Liver (tissue), 9 donors: ENCODE data around the gene ACTN3. TPM values are rescaled to one million over a fixed set of nuclear protein-coding genes. Genes with fewer than 3 reads are reported as not detected.
A peak's percentile ranks its signal among the peaks of the same experiment; 100 is the strongest.

Experiments used
- DNase-seq: peaks from one replicate; pipeline ENCODE4 v3.0.0-alpha.2; 2017; ENCODE audit warnings: low spot score
- H3K27ac ChIP-seq, 2 donors: one replicate each; pipeline ENCODE4 v1.7.0; 2013; ENCODE audit warnings: inconsistent platforms in 2 of 2, low read length in 2 of 2, control low read depth in 1 of 2, low read depth in 1 of 2, mild to moderate bottlenecking in 1 of 2
- H3K27me3 ChIP-seq, 4 donors: one replicate each; pipeline versions ENCODE4 v1.6.1 to v1.7.0; 2013; ENCODE audit warnings: low read length in 3 of 4, inconsistent platforms in 1 of 4, mild to moderate bottlenecking in 1 of 4, moderate library complexity in 1 of 4; ENCODE audit not compliant: control insufficient read depth in 4 of 4, insufficient read depth in 4 of 4
- H3K36me3 ChIP-seq, 4 donors: one replicate each; pipeline versions ENCODE4 v1.6.1 to v1.7.0; 2013; ENCODE audit warnings: low read length in 3 of 4, mild to moderate bottlenecking in 3 of 4, low read depth in 1 of 4, moderate library complexity in 1 of 4; ENCODE audit not compliant: control insufficient read depth in 4 of 4, insufficient read depth in 3 of 4
- H3K4me1 ChIP-seq, 4 donors: one replicate each; pipeline versions ENCODE4 v1.6.1 to v1.7.0; 2013; ENCODE audit warnings: low read length in 3 of 4, mild to moderate bottlenecking in 3 of 4, moderate library complexity in 1 of 4; ENCODE audit not compliant: control insufficient read depth in 4 of 4, insufficient read depth in 4 of 4
- H3K4me3 ChIP-seq, 3 donors: one replicate each; pipeline versions ENCODE4 v1.6.1 to v1.7.0; 2013; ENCODE audit warnings: low read length in 3 of 3, control low read depth in 1 of 3, low read depth in 1 of 3, mild to moderate bottlenecking in 1 of 3
- H3K9ac ChIP-seq, 2 donors: one replicate each; pipeline ENCODE4 v1.7.0; 2013; ENCODE audit warnings: low read length in 2 of 2, mild to moderate bottlenecking in 2 of 2, moderate library complexity in 2 of 2, control low read depth in 1 of 2, low read depth in 1 of 2
- H3K9me3 ChIP-seq, 4 donors: one replicate each; pipeline versions ENCODE4 v1.6.1 to v1.7.0; 2013; ENCODE audit warnings: low read length in 3 of 4; ENCODE audit not compliant: control insufficient read depth in 4 of 4
- ATF3 ChIP-seq: IDR thresholded peaks from 2 replicates; pipeline ENCODE4 v1.6.1; 2016; ENCODE audit warnings: antibody characterized with exemption
- CTCF ChIP-seq: fragments of 150-350 bp; IDR thresholded peaks from 2 replicates; pipeline ENCODE4 v1.5.1; 2017; ENCODE audit warnings: improper control_type of control experiment, low read depth, low read length; ENCODE audit not compliant: missing input control
- EGR1 ChIP-seq, 2 donors: IDR thresholded peaks; 2 replicates each; pipeline ENCODE4 v1.6.1; 2016 to 2018; ENCODE audit warnings: antibody characterized with exemption in 2 of 2, low read depth in 2 of 2
- FOXA1 ChIP-seq: IDR thresholded peaks from 2 replicates; pipeline ENCODE4 v1.6.1; 2016; ENCODE audit warnings: antibody characterized with exemption
- FOXA2 ChIP-seq: IDR thresholded peaks from 2 replicates; pipeline ENCODE4 v1.6.1; 2016; ENCODE audit warnings: antibody characterized with exemption
- GABPA ChIP-seq, 2 donors: IDR thresholded peaks in 1 of 2; conservative IDR thresholded peaks in 1 of 2; 2 replicates each; pipeline ENCODE4 v1.6.1; 2016; ENCODE audit warnings: antibody characterized with exemption in 2 of 2, mild to moderate bottlenecking in 1 of 2, moderate library complexity in 1 of 2
- HNF4A ChIP-seq, 2 donors: conservative IDR thresholded peaks; 2 replicates each; pipeline ENCODE4 v1.6.1; 2016; ENCODE audit warnings: antibody characterized with exemption in 2 of 2, mild to moderate bottlenecking in 2 of 2
- HNF4G ChIP-seq: IDR thresholded peaks from 2 replicates; pipeline ENCODE4 v1.6.1; 2016; ENCODE audit warnings: antibody characterized with exemption
- JUND ChIP-seq, 2 donors: IDR thresholded peaks; 2 replicates each; pipeline ENCODE4 v1.6.1; 2016; ENCODE audit warnings: antibody characterized with exemption in 2 of 2
- MAX ChIP-seq: IDR thresholded peaks from 2 replicates; pipeline ENCODE4 v1.6.1; 2016; ENCODE audit warnings: antibody characterized with exemption
- NR2F2 ChIP-seq: IDR thresholded peaks from 2 replicates; pipeline ENCODE4 v1.6.1; 2016; ENCODE audit warnings: antibody characterized with exemption
- RAD21 ChIP-seq, 2 donors: IDR thresholded peaks; 2 replicates each; pipeline ENCODE4 v1.6.1; 2016; ENCODE audit warnings: antibody characterized with exemption in 2 of 2, mild to moderate bottlenecking in 2 of 2
- REST ChIP-seq: IDR thresholded peaks from 2 replicates; pipeline ENCODE4 v1.6.1; 2016; ENCODE audit warnings: antibody characterized with exemption, mild to moderate bottlenecking
- RXRA ChIP-seq, 2 donors: IDR thresholded peaks; 2 replicates each; pipeline ENCODE4 v1.6.1; 2017 to 2018; ENCODE audit warnings: antibody characterized with exemption in 2 of 2, mild to moderate bottlenecking in 1 of 2
- SP1 ChIP-seq: IDR thresholded peaks from 2 replicates; pipeline ENCODE4 v1.6.1; 2018; ENCODE audit warnings: antibody characterized with exemption, mild to moderate bottlenecking
- TAF1 ChIP-seq: conservative IDR thresholded peaks from 2 replicates; pipeline ENCODE4 v1.6.1; 2016; ENCODE audit warnings: antibody characterized with exemption, mild to moderate bottlenecking
- YY1 ChIP-seq: IDR thresholded peaks from 2 replicates; pipeline ENCODE4 v1.6.1; 2016; ENCODE audit warnings: antibody characterized with exemption, mild to moderate bottlenecking
- ZBTB33 ChIP-seq: IDR thresholded peaks from 2 replicates; pipeline ENCODE4 v1.6.1; 2016; ENCODE audit warnings: antibody characterized with exemption
- WGBS: extraction: QIAGEN DNeasy Blood & Tissue Kit; methylation state at CpG from one replicate; pipeline ENCODE4 v1.1.7; 2013; 5-methylcytosine and 5-hydroxymethylcytosine counted together
- polyA plus RNA-seq, 2 donors: library from polyadenylated mRNA; stranded (reverse) in 1 of 2; unstranded in 1 of 2; fragments of 200-250 nt in 1 of 2; fragments of >200 nt in 1 of 2; fragmentation: Nextera tagmentation in 1 of 2; extraction: Ambion mirVana in 1 of 2; gene quantifications; one replicate each; pipeline versions ENCODE4 v1.2.1 to v1.2.3, GENCODE V29; 2013 to 2015
- total RNA-seq, 2 donors: library from RNA; depleted of rRNA; stranded (reverse); fragments of >200 nt; gene quantifications; one replicate each; pipeline ENCODE4 v1.2.3, GENCODE V29; 2014
- donor health status: healthy.
- donor health status: healthy.
- donor health status: healthy.
- donor health status: healthy.
- donor health status: healthy.

ACTN3 gene
- total RNA-seq (not detected), polyA plus RNA-seq (not detected)

- H3K4me1 ChIP-seq, result peaks cover 5 to 12% (median 8%) of the 10 kb centered on the region in 4 donors
- no peaks in the 10 kb centered on the region for H3K27me3 ChIP-seq
- no peak for DNase-seq
- H3K4me3 ChIP-seq, result peak within 1 kb of the TSS; percentile 60 to 84 (median 70)
- peaks cover 0 to 12% (median 4%) of the 10 kb centered on the region in 4 donors for H3K36me3 ChIP-seq
- H3K9me3 ChIP-seq, result no peaks in the 10 kb centered on the region
- no peak for TF ChIP-seq FOXA1
- no peak for TF ChIP-seq YY1
- TF ChIP-seq EGR1 (IDR thresholded peaks at IDR 0.05; ENCODE audit: low read depth in 2 of 2), result no peak
- peak within 1 kb of the TSS; percentile 24 to 50 for H3K27ac ChIP-seq
- WGBS, result 12% methylated on average over 37 of the region's 37 CpGs
- H3K9ac ChIP-seq, result peak within 1 kb of the TSS; percentile 68 to 74
Measured at GRCh38 chr11:66546368-66546965, at the start of gene ACTN3. Gene ACTN3 (plus strand): TSS chr11:66546903. CDS start chr11:66546938, 35 bp downstream.

- 98% methylated on average over 16 of the region's 16 CpGs for whole genome bisulfite sequencing
- Histone ChIP-seq H3K36me3 (peaks cover 6 to 42% (median 9%) of the 10 kb centered on the region in 4 donors), H3K9me3 (no peaks in the 10 kb centered on the region), H3K27me3 (no peaks in the 10 kb centered on the region), H3K4me1 (no peaks in the 10 kb centered on the region), H3K4me3 (no peak overlapping the region), H3K9ac (no peak overlapping the region), H3K27ac (no peak overlapping the region)
- no peak for TF ChIP-seq FOXA2
- no peak for TF ChIP-seq GABPA (IDR thresholded peaks at IDR 0.05 in 1 of 2, conservative IDR thresholded peaks at IDR 0.05 in 1 of 2)
- no peak for TF ChIP-seq JUND (IDR thresholded peaks at IDR 0.05)
- no peak for TF ChIP-seq ATF3
- no peak for TF ChIP-seq RAD21 (IDR thresholded peaks at IDR 0.05)
- no peak for TF ChIP-seq RXRA (IDR thresholded peaks at IDR 0.05)
- TF ChIP-seq FOXA1, result no peak
- no peak for TF ChIP-seq ZBTB33
- TF ChIP-seq HNF4G, result no peak
- no peak for TF ChIP-seq REST
- no peak for TF ChIP-seq CTCF
- TF ChIP-seq TAF1, result no peak
- no peak for TF ChIP-seq YY1
- no peak for TF ChIP-seq SP1
- TF ChIP-seq NR2F2, result no peak
- TF ChIP-seq EGR1 (IDR thresholded peaks at IDR 0.05; ENCODE audit: low read depth in 2 of 2), result no peak
- no peak for TF ChIP-seq MAX
- no peak for TF ChIP-seq HNF4A (conservative IDR thresholded peaks at IDR 0.05)
- DNase-seq, result no peak
Measured at GRCh38 chr11:66497206-66497605, 49.5 kb upstream of the ACTN3 start.
